Lower leg skin (tissue), 3 donors: Measurements from ENCODE around the gene GNB5.

Experiments used
- CTCF ChIP-seq, 3 donors: fragments of 450-650 bp; IDR thresholded peaks; one replicate each; pipeline ENCODE4 v1.5.1; 2016; ENCODE audit warnings: antibody characterized with exemption in 3 of 3, mild to moderate bottlenecking in 3 of 3, moderate library complexity in 2 of 3
- POLR2A ChIP-seq, 2 donors: fragments of 450-650 bp; IDR thresholded peaks; one replicate each; pipeline ENCODE4 v1.6.1; 2016 to 2017; ENCODE audit warnings: antibody characterized with exemption in 2 of 2, mild to moderate bottlenecking in 1 of 2, moderate library complexity in 1 of 2

GRCh38 chr15:52232327-52232726, 41.1 kb upstream of the GNB5 start:
- TF ChIP-seq POLR2A (IDR thresholded peaks at IDR 0.05) (no peak), CTCF (IDR thresholded peaks at IDR 0.05) (no peak)
